Measurements from ENCODE around the gene NBEA. TPM values are rescaled to one million over a fixed set of nuclear protein-coding genes. Genes with fewer than 3 reads are reported as not detected.

Gene NBEA
- total RNA-seq, 3 donors from 2014 or later (not counting 1 experiment from before 2014, with no cell fraction given) = 0.27 to 0.66 (median 0.33) TPM

- intact Hi-C loops (cut with micrococcal nuclease) = no loop called here
- H3K4me1 ChIP-seq (ENCODE audit: control insufficient read depth, insufficient read depth, low read length) = no peaks in the 10 kb centered on the region
- Mint-ChIP-seq H3K9me3 (peaks cover 0 to 2% of the 10 kb centered on the region in 2 donors), H3K4me3 (no peak overlapping the region), H3K27me3 (ENCODE audit: low read depth in 2 of 2) (no peaks in the 10 kb centered on the region), H3K27ac (no peak overlapping the region), H3K4me1 (peaks cover 7 to 10% of the 10 kb centered on the region in 2 donors), H3K36me3 (no peaks in the 10 kb centered on the region)
- H3K27ac ChIP-seq (ENCODE audit: low read length) = no peak overlapping the region
- H3K9me3 ChIP-seq (ENCODE audit: control insufficient read depth, insufficient read depth, low read length) = no peaks in the 10 kb centered on the region
- H3K27me3 ChIP-seq (ENCODE audit: control insufficient read depth, insufficient read depth, low read length) = no peaks in the 10 kb centered on the region
- no peaks in the 10 kb centered on the region for H3K36me3 ChIP-seq (ENCODE audit: control insufficient read depth, insufficient read depth, low read length)
- TF ChIP-seq CTCF (IDR thresholded peaks at IDR 0.05) = no peak
- no peak for DNase-seq
- ATAC-seq = no peak
- H3K4me3 ChIP-seq (ENCODE audit: low read length) = no peak overlapping the region
Measured at GRCh38 chr13:35293579-35294226, 351.6 kb downstream of the NBEA start.

GRCh38 chr13:35309706-35310105 is 367.6 kb downstream of the NBEA start:
- Histone ChIP-seq H3K36me3 (ENCODE audit: control insufficient read depth, insufficient read depth, low read length) (no peaks in the 10 kb centered on the region), H3K27ac (ENCODE audit: low read length) (no peak overlapping the region), H3K4me3 (ENCODE audit: low read length) (no peak overlapping the region), H3K27me3 (ENCODE audit: control insufficient read depth, insufficient read depth, low read length) (no peaks in the 10 kb centered on the region), H3K9me3 (ENCODE audit: control insufficient read depth, insufficient read depth, low read length) (no peaks in the 10 kb centered on the region), H3K4me1 (ENCODE audit: control insufficient read depth, insufficient read depth, low read length) (no peaks in the 10 kb centered on the region)
- Mint-ChIP-seq H3K27me3 (ENCODE audit: low read depth in 2 of 2) (no peaks in the 10 kb centered on the region), H3K4me3 (no peak overlapping the region), H3K4me1 (no peaks in the 10 kb centered on the region), H3K9me3 (no peaks in the 10 kb centered on the region), H3K27ac (no peak overlapping the region), H3K36me3 (no peaks in the 10 kb centered on the region)
- ATAC-seq = no peak
- intact Hi-C loops (cut with micrococcal nuclease) = no loop called here
- TF ChIP-seq CTCF (IDR thresholded peaks at IDR 0.05) = no peak
- DNase-seq = no peak
- no CpG with 5 or more reads among the region's 2 CpGs for WGBS (ENCODE audit: insufficient coverage)

DNA sequence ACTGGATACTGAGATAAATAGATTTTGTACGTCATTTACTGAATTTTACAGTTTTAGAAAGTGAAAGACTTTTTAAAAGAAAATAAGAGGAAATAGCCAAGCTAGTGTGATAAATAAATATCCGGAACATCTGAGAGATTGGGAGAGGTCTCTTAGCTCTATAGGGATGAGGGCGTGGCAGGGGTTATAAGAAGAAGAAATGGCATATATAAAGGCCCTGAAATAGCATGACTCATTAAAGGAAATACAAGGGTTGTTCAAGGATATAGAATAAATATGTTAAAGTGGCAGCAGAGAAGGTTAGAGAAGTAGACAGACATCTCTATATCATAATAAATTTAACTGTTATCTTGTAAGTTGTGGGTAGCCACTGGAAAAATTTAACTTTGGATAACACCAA is 390.1 kb downstream of the NBEA start:
- intact Hi-C loops (cut with micrococcal nuclease) = no loop called here

More for the DNA sequence above, 390.1 kb downstream of the NBEA start:
- H3K27me3 ChIP-seq (ENCODE audit: control insufficient read depth, insufficient read depth, low read length) = no peaks in the 10 kb centered on the region
- DNase-seq (no peak), ATAC-seq (no peak)
- no peak overlapping the region for H3K27ac ChIP-seq (ENCODE audit: low read length)
- H3K9me3 ChIP-seq (ENCODE audit: control insufficient read depth, insufficient read depth, low read length) = no peaks in the 10 kb centered on the region
- peaks cover 5% of the 10 kb centered on the region for H3K36me3 Mint-ChIP-seq
- no peak overlapping the region for H3K27ac Mint-ChIP-seq
- H3K4me1 ChIP-seq (ENCODE audit: control insufficient read depth, insufficient read depth, low read length) = no peaks in the 10 kb centered on the region
- H3K4me1 Mint-ChIP-seq = no peaks in the 10 kb centered on the region
- no peaks in the 10 kb centered on the region for H3K36me3 ChIP-seq (ENCODE audit: control insufficient read depth, insufficient read depth, low read length)
- TF ChIP-seq CTCF (IDR thresholded peaks at IDR 0.05) = no peak
- no peak overlapping the region for H3K4me3 Mint-ChIP-seq
- H3K27me3 Mint-ChIP-seq (ENCODE audit: low read depth in 2 of 2) = no peaks in the 10 kb centered on the region
- H3K9me3 Mint-ChIP-seq = peaks cover 3 to 7% of the 10 kb centered on the region in 2 donors
- H3K4me3 ChIP-seq (ENCODE audit: low read length) = no peak overlapping the region
- 88% methylated on average over 3 of the region's 3 CpGs for WGBS (ENCODE audit: insufficient coverage)

Measured in natural killer cell (primary cell).